NCI-H1105 treated with DMSO at 0.1 percent for 48 hours (cell line): ENCODE data around the gene PRAC1.
A peak's percentile ranks its signal among the peaks of the same experiment; 100 is the strongest.

Experiments
- DNase-seq: peaks from one replicate; lab custom pipeline; 2025; lab: John Stamatoyannopoulos, UW

The PRAC1 gene

DNA sequence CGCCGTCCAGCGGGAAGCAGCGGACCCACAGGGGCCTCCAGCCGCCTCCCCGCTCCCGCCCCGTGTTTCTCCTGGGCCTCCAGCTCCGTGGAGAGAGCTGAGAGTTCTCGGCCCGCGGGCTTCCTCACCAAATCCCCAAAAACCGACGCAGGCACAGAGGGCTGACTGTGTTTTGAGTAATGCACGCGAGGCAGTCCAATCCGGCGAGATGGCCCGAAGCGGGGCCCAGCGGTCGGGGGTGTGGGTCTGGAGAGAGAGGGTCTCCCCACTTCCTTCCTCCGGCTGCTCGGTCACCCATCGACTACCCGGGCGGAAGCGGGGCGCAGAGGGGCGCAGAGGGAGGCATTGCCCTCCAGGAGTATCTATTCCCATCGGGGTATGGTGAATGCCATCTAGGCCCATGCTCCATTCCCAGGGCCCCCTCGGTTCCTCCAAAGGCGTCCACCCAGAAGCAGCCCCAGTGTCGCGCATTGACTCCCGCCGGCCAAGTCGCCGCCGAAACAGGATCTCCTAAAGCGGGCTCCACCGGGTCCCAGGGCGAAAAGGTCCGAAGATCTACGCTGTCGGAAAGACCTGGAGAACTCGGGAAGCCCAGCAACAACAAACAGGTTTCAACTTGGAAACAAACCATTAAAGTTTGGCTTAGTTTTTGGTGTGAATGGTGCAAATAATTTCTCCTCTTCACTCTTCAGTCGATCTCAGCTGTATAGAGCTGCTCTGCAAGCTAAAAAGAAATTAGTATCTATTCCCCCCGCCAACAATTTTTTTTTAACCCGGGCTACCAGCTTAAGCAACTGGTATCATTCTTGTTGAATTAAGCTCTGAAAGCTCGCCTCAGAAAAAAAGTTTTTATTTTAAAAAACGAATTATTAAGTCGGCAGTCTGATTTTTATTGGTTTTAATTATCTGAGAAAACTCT lies 25.4 kb upstream of the PRAC1 start:
- DNase-seq = no peak

DNA sequence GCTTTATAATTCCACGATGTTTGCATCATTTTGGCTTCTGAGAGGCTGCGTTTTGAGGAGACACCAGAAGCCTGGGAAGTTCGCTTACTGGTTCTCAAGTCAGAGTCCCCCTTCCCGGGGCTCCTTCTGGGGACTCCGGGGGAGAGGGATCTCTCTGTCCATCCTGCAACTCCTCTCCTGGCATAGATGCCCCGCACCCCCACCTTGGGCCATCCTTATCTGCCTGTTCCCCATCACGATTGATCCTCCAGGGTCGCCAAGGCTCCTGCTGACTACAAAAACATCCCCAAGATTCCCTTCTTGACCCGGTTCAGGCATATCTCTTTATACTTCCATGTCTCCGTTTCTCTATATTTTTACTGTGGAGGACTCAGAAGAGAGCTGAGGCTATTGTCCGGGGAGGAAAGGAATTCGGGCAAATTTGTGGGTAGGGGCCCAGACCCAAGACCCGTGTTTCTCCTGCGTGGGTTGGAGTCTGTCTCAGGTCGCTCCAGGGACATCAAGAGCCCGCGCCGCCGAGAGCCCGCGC lies 24.7 kb upstream of the PRAC1 start:
- DNase-seq = no peak

DNA sequence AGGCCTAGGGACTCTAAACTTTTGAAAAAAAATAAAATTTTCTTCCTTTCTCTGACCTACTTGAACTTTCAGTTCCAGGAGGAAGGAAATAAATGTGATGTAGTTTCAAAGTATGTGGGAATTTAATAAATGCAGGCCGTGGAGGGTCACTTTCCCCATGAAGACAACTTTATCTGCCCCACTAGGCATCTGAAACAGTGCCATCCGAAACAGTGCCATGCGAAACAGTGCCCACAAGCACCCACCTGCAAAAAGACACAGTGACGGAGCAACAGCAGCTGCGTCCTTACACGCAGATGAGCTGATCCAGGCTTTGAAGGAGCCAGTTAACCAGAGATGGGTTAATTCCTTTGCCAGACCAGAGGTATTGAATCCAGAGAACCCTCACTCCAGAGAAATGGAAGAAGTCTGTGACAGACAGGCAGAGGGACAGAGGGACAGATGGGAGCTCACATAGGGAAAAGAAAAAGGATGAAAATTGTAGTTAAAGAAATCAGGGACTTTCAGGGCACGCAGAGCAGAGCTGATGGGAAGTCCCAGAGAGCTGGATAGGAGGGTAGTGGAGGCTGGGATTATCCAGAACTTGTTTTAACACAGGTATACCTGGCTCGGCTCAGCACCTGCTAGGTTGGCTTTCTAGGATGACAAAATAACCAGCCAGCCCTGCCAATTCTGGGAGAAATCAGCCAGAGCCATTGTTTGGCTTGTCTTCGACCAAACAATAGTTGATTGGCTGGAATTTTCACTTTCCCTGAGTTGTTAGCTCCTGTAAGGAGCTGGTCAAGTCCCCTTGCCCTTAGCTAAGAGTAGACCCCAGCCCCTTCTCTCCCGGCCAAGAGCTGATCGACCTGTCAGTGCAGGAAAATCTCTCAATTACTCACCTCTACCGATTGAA lies 23.3 kb upstream of the PRAC1 start:
- no peak for DNase-seq

DNA sequence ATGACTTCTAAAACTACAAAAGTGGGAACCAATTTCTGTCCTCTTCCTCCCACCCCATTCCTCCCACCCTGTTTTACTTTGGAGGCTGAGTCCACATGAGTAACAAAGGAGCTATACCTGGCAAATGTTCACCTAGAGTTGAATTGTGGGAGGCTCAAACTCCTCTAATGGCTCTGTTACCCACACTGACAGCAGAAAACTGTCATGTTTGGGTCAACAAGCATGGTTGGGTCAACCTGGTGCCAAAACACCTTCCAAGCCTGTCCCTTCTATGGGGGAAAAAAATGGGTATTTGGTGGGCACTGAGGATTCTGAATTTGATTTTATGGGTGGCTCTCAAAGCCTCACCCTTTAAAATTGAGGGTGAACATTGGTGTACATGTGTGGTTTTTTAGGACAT lies 18.2 kb upstream of the PRAC1 start:
- DNase-seq = no peak

DNA sequence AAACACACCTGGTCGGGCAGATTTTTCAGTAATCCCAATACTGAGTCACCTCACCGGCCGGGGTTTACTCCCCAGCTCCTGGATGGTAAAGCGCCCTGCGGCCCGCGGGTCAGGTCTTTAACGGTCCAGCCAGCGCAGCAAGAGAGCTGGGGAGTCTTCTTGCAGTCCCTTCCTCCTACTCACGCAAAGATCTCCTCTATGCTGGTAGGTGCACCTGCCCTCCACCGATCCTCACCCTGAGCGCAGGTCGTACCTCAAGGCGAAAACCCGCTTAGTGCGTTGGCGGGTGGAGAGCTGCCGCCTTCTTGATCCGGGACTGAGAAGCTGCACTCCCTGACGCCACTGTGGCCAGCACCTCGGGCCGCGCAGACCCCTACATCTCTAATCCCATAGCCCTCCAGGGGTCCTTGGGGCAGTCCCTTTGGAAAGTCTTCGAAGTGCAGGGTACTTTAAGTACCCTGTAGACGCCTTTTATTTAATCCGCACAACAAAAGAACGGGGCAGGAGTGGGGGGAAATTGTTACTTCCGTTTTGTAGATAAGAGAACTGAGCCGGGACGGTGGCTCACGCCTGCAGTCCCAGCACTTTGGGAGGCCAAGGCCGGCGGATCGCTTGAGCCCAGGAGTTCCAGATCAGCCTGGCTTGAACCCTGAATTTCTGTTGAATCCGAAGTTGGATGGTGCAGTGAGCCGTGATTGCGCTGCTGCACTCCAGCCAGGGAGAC lies 16.6 kb upstream of the PRAC1 start:
- no peak for DNase-seq

DNA sequence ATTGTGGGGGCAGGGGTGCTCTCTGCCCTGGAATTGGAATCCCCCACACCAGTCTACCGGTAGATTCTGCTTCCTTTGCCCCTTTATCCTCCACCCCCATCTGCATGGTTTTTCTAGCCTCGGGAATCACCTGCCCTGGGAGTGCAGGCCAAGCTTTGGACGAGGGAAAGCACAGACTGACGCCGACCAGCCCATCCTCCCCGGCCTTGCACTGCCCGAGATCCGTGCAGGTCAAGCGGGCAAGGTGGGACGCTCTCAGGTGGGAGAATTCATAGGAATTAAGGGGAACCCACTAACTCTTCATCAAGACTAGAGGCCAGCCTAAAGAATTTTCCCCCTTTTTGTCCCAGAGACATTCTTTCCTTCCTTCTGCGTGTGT lies 16.1 kb upstream of the PRAC1 start:
- no peak for DNase-seq

DNA sequence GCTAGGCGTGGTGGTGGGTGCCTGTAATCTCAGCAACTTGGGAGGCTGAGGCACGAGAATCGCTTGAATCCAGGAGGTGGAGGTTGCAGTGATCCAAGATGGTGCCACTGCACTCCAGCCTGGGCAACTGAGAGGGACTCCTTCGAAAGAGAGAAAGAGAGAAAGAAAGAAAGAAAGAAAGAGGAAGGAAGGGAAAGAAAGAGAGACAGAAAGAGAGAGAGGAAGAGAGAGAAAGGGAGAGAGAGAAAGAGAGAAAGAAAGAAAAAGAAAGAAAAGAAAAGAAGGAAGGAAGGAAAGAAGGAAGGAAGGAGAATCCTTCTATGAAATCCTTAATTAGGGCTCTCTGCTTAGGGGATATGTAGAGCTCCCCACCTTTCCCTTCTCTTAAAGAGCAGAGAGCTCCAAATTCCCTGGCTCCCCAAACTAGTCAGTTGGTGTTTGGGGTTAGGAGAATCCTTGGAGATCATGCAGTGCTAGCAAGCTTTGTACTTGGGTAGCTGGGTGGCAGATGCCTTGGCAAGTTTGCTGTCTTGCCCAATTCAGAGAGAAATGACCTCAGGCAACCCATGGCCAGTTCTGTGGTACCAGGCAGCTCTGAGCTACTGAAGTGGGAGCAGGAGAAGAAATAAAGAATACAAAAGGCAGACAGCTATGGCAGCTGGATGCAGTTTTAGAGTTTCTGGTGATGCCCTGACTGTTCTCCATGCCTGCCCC lies 15.2 kb upstream of the PRAC1 start:
- DNase-seq = no peak

DNA sequence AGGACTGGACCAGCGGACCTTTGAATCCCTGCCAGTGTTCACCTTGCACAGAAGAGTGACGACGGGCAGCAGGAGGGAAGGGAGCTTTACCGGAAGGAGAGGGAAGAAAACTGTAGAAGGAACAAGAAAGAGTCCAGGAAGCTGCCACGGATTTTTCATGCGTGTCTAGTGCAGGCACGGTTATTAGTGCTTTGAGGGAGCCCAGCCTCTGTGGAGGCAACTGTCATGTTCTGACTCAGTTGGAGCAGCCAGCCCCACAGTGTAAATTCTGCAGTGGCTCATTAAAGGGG lies 12.7 kb upstream of the PRAC1 start:
- DNase-seq = no peak

DNA sequence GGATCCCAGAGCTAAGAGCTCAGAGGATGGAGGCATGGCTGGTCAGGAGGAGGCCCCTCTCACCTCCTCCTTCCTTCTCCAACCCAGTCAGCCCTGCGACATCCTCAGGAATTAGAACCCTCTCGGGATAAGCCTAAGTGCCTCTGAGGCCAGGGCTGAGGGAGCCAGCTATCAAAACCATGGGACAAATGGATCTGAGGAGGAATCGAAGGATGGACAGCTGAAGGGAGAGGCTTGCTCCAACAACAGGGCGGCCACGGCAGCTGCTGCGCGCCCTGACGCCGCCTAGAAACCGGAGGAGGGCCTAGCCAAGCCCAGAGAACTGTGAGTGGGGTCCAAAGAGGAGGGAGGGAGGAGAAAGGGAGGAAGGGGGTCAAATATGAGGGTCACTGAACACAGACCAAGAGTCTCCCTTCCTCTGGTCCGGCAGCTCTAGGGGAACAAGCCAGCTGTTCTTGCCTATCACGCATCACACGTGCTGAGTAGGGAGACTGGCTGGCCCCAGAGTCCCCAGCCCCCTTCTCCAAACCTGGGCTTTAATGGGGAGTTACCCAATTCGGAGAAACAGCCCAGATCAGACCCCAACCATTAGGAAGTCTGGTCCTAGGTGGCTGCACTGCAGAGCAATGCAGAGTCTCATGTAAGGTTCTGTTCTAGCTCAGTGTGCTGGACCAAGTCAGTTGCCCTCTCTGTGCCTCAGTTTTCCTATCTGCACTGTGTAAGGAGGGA lies 12.2 kb upstream of the PRAC1 start:
- no peak for DNase-seq

DNA sequence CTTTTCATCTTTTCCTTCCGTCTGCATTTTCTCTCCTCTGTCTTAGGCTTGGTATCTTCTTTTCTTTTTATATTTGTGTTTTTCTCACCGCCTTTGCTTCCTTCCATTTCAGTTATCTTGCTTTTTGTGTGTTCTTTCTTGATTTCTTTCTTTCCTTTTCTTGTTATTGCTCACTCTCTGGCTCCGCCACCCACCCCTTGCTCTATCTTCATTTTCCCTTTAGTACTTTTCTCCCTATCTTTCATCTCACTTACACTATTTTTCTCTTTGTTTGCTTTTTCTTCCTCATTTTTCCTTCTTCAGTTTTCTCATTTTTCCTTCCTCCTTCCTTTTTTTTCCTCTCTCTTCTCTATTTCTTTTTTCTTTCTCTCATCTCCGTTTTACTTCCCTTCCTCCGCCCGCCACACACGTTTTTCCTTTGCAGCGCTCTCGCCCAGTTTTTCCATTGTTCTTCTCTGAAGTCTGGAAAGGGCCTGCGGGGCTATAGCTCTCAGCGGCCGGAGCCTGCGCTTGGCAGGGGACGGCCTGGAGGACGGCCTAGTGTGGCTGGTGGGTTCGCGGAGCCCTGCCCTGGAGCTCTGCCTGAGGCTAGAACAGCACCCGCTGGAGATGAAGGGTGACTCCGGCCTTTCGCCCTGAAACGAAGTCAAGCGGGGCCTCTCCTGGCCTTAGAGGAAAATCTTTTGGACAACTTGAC lies 11.5 kb upstream of the PRAC1 start:
- no peak for DNase-seq

DNA sequence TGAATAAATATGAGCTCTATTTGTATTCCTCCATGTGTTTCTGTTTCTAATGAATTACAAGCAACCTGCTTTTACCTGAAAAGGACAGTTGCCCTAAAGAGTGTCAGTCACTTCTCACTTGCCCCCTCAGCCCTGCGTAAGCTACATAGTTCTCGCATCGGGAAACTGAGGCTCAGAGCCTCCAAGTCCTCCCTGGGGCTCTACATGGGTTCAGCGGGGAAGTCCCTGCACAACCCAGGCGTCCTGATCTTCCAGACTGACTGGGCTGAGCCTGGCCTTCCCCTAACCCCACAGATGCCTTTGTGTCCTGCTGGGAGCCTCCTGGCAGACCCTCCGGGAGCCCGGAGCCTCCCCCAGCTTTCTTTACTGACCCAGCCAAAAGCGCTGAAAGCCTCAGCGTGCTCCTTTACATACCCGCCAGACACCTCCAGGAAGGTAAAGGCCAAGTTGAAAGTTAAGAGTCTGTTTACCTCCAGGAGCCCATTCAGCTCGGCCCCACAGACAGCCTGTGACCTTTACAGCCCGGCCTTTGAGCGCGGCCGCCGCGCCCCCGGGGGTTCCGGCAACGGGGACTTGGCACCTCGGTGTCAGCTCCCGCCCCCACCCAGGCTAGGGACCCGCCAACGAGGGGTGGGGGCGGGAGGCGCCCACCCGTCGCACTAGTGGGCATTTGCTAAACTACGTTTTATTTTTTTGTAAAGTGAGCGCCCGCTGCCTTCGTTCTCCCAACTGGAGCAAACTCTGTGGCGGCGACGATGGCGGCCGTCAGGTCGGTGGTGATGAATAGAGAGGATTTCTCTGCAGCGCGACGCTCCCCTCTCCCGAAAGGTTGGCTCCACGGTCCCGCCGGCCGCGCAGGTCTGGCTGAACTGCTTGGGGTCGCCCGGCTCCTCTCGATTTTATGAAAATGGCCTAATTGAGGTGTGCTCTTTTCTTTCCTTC lies 10.6 kb upstream of the PRAC1 start:
- DNase-seq = no peak

DNA sequence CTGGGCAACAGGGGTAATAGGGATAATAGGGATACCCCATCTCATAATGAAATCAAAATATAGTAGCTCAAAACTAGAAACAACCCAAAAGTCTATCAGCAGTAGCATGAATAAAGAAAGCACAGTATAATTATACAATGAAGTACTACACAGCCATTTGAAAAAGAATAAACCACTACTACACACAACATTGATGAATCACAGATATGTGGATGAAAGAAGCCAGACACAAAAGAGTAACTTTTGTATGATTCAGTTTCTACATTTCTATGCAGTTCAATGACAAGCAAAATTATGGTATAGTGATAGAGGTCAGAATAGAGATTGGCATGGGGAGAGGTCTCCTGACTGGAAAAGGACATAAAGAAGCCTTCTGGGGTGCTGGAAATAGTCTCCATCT lies 9.0 kb upstream of the PRAC1 start:
- DNase-seq = no peak

DNA sequence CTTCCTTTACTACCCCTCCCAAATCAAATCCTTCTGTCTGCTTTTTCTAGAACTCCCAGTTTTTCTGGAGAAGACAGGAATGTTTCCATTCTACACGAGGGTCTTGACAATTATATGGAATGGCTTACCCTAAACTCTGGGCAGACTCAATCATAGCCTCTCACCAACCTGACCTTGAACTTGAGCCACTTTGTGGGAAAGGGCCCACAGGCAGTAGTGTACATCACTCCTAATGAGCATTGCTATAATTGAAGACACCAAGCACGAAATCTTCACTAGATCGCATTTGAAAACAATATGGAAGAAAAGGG lies 7.9 kb upstream of the PRAC1 start:
- DNase-seq = no peak

DNA sequence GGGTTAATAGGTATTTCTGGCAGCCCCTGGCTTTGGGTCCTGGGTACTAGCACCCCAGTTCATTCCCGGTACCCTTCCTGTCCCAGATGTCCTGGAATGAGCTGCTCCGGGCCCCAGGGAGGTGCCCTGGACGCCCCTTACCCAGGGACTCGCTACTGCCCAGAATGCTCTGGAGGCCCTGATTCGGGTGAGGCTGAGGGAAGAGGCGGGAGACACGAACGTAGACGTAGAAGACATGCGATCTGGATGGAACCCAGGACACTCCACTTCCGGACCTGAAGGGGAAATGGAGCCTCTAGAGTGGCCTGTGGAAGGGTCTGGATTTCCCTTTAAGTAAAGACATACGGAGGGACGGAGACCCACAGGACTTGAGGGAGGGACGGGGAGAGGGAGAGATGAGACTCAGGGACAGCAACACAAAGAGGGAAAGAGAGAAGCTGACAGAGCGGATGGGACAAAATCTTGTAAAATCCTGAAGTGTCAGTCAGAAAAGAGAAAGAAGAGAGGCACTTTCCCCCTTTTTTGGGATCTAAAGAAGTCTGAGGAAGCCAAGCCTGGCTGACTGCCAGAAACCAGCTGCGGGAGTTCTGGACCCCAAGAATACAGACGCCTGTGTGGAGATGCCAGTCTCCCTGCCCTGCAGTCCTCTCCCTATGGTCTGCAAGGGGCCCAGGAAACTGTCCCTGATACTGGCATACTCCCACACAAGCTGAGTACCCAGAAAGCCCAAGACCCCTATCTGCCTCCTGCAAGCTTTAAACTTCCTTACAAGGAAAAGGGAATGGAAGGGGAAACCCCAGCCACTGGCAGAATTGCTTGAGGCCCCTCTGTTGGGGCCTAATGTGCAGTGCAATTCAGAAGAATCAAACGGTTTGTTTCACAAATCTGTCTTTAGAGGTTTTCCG lies 7.3 kb upstream of the PRAC1 start:
- peak; percentile 16 for DNase-seq

DNA sequence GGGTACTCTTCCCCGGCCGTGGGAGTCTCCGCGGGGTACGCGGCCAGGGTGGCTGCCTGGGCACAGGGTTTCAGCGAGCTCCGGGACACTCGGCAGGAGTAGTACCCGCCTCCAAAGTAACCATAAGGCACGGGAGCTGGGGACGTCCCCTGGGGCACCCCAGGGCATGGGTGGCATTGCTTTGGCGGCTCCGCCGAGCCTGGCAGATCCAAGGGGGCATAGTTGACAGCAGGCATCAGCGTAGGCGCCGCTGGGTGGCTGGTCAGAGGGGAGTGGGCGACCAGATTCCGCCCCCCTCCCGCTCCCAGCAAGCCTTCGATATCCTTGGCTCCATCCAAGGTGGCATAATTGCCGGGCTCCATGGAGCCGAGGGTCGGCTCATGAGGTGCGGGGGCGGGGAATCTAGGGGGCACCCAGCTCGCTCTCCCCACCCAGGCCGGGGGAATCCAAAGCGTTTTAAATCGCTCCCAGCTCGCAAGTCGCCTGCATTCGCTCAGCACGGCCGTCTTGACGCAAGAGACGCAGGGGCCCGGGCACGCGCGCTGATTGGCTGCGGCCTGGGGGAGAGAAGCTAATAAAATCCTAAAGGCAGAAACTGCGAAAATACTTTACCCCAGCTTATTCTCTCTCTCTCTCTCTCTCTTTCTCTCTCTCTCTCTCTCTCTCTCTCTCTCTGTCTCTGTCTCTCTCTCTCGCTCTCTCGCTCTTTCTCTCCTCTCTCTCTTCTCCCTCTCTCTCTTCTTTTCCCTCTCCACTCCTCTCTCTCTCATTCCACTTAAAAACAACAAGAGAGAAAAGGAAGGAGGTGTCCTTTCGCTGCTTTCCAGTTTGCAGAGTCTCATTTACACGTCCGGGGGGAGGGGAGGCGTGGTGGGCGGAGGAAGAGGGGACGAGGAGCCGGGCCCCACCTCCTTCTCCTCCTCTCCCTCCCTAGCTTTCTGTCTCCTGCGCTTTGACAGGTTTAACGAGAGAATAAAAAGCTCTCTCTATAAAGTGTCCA lies 6.2 kb upstream of the PRAC1 start, which contains the start of gene HOXB13:
TSS of gene HOXB13 (minus strand) at position 519 of the 1,000 bp plus-strand sequence. CDS start at position 362, 157 bp downstream.
- DNase-seq = peak; percentile 63

DNA sequence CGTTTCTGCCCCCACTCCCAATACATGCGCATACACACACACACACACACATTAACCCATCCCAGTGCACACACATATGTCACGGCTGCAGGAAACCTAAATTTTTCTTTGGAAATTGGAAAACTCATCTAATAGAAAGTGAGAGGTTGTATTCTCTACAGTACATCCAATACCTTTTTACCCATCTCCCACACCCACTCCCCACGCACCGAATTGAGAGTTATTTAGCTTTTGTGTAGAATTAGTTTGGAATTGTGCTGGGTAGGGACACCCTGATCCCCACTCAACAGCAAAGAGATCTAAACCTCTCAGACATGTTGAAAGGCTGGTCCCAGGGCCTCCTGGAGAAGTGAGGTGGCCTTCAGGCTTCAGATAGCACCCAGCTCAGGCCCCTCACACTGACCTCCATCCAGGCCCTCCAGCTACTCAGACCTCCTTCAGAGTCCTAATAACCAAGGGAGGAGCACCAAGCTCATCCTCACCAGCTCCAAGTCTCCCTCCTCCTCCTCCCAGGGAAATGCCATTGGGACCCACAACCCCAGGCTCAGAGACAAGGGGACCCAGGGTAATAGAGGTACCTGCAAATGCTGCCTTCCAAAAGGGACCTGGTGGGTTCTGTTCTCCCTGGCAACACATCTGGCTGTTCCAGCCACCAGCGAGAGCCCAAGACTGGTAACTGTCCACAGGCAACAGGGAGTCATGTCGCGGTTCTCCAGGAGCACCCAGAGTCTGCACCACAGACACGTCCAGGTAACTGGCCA lies 5.3 kb upstream of the PRAC1 start:
- DNase-seq = no peak
